Keratinocyte (primary cell): Measurements from ENCODE around the gene SCAMP1. TPM values are rescaled to one million over a fixed set of nuclear protein-coding genes. Genes with fewer than 3 reads are reported as not detected.

ENCODE experiments used
- DNase-seq: peaks from one replicate; pipeline ENCODE4 v3.0.0-alpha.2; 2011; ENCODE audit warnings: low read depth, missing footprints, low spot score
- FAIRE-seq: peaks from 2 replicates; lab custom pipeline; 2011; peaks lifted over from hg19 to GRCh38; lab: Jason Lieb, UNC
- H2AFZ ChIP-seq: 2 replicates; pipeline ENCODE4 v1.6.0; 2012; ENCODE audit warnings: low read length, control low read depth, inconsistent platforms; ENCODE audit not compliant: control insufficient read depth
- H3K27ac ChIP-seq: 2 replicates; pipeline ENCODE4 v1.5.1; 2011; ENCODE audit warnings: low read length; ENCODE audit not compliant: control insufficient read depth, insufficient read depth
- H3K27me3 ChIP-seq: 3 replicates; pipeline ENCODE4 v1.6.0; 2011; ENCODE audit warnings: low read length; ENCODE audit not compliant: control insufficient read depth, insufficient read depth; ENCODE audit errors: extremely low read depth
- H3K36me3 ChIP-seq, 2 experiments: 2 replicates in 1 of 2; 3 replicates in 1 of 2; pipeline ENCODE4 v1.5.1; 2011; ENCODE audit warnings: low read length in 2 of 2, mild to moderate bottlenecking in 1 of 2; ENCODE audit not compliant: control insufficient read depth in 2 of 2, insufficient read depth in 2 of 2; ENCODE audit errors: extremely low read depth in 1 of 2
- H3K4me1 ChIP-seq: 3 replicates; pipeline ENCODE4 v1.5.1; 2011; ENCODE audit warnings: low read length; ENCODE audit not compliant: control insufficient read depth, insufficient read depth; ENCODE audit errors: extremely low read depth
- H3K4me2 ChIP-seq: 3 replicates; pipeline ENCODE4 v1.6.0; 2011; ENCODE audit warnings: low read depth, low read length; ENCODE audit not compliant: control insufficient read depth, insufficient read depth; ENCODE audit errors: extremely low read depth
- H3K4me3 ChIP-seq, 3 experiments: fragments of 200-600 bp in 1 of 3; sonication (generic) in 1 of 3; 2 replicates in 2 of 3; 3 replicates in 1 of 3; pipeline ENCODE4 v1.5.1; 2011 to 2016; ENCODE audit warnings: low read length in 3 of 3, mild to moderate bottlenecking in 3 of 3, control low read depth in 2 of 3, inconsistent platforms in 1 of 3, low read depth in 1 of 3, mixed read lengths in 1 of 3, mixed run types in 1 of 3, moderate library complexity in 1 of 3; ENCODE audit not compliant: control insufficient read depth in 2 of 3, insufficient read depth in 2 of 3; ENCODE audit errors: extremely low read depth in 1 of 3
- H3K79me2 ChIP-seq: 2 replicates; pipeline ENCODE4 v1.6.0; 2012; ENCODE audit warnings: low read length; ENCODE audit not compliant: control insufficient read depth, insufficient read depth
- H3K9ac ChIP-seq: 3 replicates; pipeline ENCODE4 v1.6.0; 2011; ENCODE audit warnings: low read length; ENCODE audit not compliant: control insufficient read depth, insufficient read depth; ENCODE audit errors: extremely low read depth
- H3K9me1 ChIP-seq: 3 replicates; pipeline ENCODE4 v1.6.0; 2011; ENCODE audit warnings: low read length; ENCODE audit not compliant: control insufficient read depth, insufficient read depth; ENCODE audit errors: extremely low read depth
- H3K9me3 ChIP-seq: 2 replicates; pipeline ENCODE4 v1.5.1; 2012; ENCODE audit warnings: low read depth, low read length; ENCODE audit not compliant: control insufficient read depth
- H4K20me1 ChIP-seq: 3 replicates; pipeline ENCODE4 v1.6.0; 2011; ENCODE audit warnings: low read length; ENCODE audit not compliant: control insufficient read depth, insufficient read depth; ENCODE audit errors: extremely low read depth
- CTCF ChIP-seq, 3 experiments: IDR thresholded peaks in 1 of 3; conservative IDR thresholded peaks in 1 of 3; optimal IDR thresholded peaks in 1 of 3; 2 replicates in 2 of 3; 3 replicates in 1 of 3; pipeline versions ENCODE3 to v1.5.1; 2011; ENCODE audit warnings: low read length in 3 of 3, mild to moderate bottlenecking in 3 of 3, moderate library complexity in 2 of 3, control low read depth in 1 of 3, inconsistent platforms in 1 of 3; ENCODE audit not compliant: insufficient read depth in 2 of 3; ENCODE audit errors: extremely low read depth in 1 of 3
- EZH2 ChIP-seq: IDR thresholded peaks from one replicate; pipeline ENCODE4 v1.6.1; 2012; ENCODE audit warnings: inconsistent platforms, mild to moderate bottlenecking, low read length, moderate library complexity
- dilution Hi-C: fragments of 300-500 bp; cut with MboI; formaldehyde crosslinking; loops from one replicate; pipeline ENCODE4 v1.7.0; 2020; ENCODE audit warnings: low sequenced_read_pairs; ENCODE audit not compliant: extremely low pct_ligation_motif_present
- polyA plus RNA-seq, 5 experiments: library from polyadenylated mRNA; depleted of rRNA in 3 of 5; stranded (reverse) in 3 of 5; stranded (forward) in 1 of 5; unstranded in 1 of 5; fragments of >200 nt; gene quantifications; 1 replicate in 1 of 5; 2 replicates in 3 of 5; 3 replicates in 1 of 5; pipeline versions ENCODE4 v1.2.1 to v1.2.3, GENCODE V29; 2011 to 2012; ENCODE audit warnings: missing spikeins in 2 of 5, low read depth in 1 of 5, low replicate concordance in 1 of 5

The SCAMP1 gene
- polyA plus RNA-seq, 1 donor (not counting 4 experiments of a cell fraction or from before 2014, with no cell fraction given): 36.6 TPM

- TF ChIP-seq EZH2: no peak
- no peak for TF ChIP-seq CTCF (optimal IDR thresholded peaks at IDR 0.05 in 1 of 3, IDR thresholded peaks at IDR 0.05 in 1 of 3, conservative IDR thresholded peaks at IDR 0.05 in 1 of 3; ENCODE audit: extremely low read depth in 1 of 3, insufficient read depth in 2 of 3, low read length in 3 of 3)
- H3K9me1 ChIP-seq: peaks cover 2% of the 10 kb centered on the region
- H4K20me1 ChIP-seq: no peaks in the 10 kb centered on the region
- DNase-seq (no peak), FAIRE-seq (no peak)
- H3K79me2 ChIP-seq: no peaks in the 10 kb centered on the region
- peaks cover 0 to 2% of the 10 kb centered on the region in 2 experiments for H3K36me3 ChIP-seq
- H3K4me3 ChIP-seq: no peak overlapping the region
- H3K9ac ChIP-seq: no peak overlapping the region
- no peaks in the 10 kb centered on the region for H3K9me3 ChIP-seq
- dilution Hi-C loops: no loop called here
- no peak overlapping the region for H2AFZ ChIP-seq
- no peak overlapping the region for H3K4me2 ChIP-seq
- peaks cover 3% of the 10 kb centered on the region for H3K4me1 ChIP-seq
- H3K27ac ChIP-seq: no peak overlapping the region
- no peaks in the 10 kb centered on the region for H3K27me3 ChIP-seq
These were observed 152.0 kb downstream of the SCAMP1 start for GRCh38 chr5:78512435-78512834.

GRCh38 chr5:78513441-78513840, 153.0 kb downstream of the SCAMP1 start:
- no peak overlapping the region for H3K4me3 ChIP-seq
- no peaks in the 10 kb centered on the region for H3K27me3 ChIP-seq
- H2AFZ ChIP-seq: no peak overlapping the region
- dilution Hi-C loops: no loop called here
- H3K9ac ChIP-seq: no peak overlapping the region
- TF ChIP-seq CTCF (optimal IDR thresholded peaks at IDR 0.05 in 1 of 3, IDR thresholded peaks at IDR 0.05 in 1 of 3, conservative IDR thresholded peaks at IDR 0.05 in 1 of 3; ENCODE audit: extremely low read depth in 1 of 3, insufficient read depth in 2 of 3, low read length in 3 of 3) (no peak), EZH2 (no peak)
- no peak for DNase-seq
- H3K9me3 ChIP-seq: no peaks in the 10 kb centered on the region
- no peaks in the 10 kb centered on the region for H4K20me1 ChIP-seq
- peaks cover 0 to 2% of the 10 kb centered on the region in 2 experiments for H3K36me3 ChIP-seq
- no peak overlapping the region for H3K27ac ChIP-seq
- H3K4me1 ChIP-seq: peaks cover 8% of the 10 kb centered on the region
- no peaks in the 10 kb centered on the region for H3K79me2 ChIP-seq
- no peak for FAIRE-seq
- no peaks in the 10 kb centered on the region for H3K9me1 ChIP-seq
- H3K4me2 ChIP-seq: no peak overlapping the region
